Measurements from ENCODE around the gene NDUFA7. TPM values are rescaled to one million over a fixed set of nuclear protein-coding genes. Genes with fewer than 3 reads are reported as not detected.
"Not testable (repeated sequence)": the region's sequence is repeated elsewhere in the genome, so short reads cannot be mapped to it uniquely, and the experiment has no call there.

NDUFA7 gene
- 39.0 TPM for polyA plus RNA-seq (2013, experiment 1 of 2; ENCODE audit: insufficient read length)
- polyA plus RNA-seq (2013, experiment 2 of 2; ENCODE audit: insufficient read length), result 29.4 TPM

DNA sequence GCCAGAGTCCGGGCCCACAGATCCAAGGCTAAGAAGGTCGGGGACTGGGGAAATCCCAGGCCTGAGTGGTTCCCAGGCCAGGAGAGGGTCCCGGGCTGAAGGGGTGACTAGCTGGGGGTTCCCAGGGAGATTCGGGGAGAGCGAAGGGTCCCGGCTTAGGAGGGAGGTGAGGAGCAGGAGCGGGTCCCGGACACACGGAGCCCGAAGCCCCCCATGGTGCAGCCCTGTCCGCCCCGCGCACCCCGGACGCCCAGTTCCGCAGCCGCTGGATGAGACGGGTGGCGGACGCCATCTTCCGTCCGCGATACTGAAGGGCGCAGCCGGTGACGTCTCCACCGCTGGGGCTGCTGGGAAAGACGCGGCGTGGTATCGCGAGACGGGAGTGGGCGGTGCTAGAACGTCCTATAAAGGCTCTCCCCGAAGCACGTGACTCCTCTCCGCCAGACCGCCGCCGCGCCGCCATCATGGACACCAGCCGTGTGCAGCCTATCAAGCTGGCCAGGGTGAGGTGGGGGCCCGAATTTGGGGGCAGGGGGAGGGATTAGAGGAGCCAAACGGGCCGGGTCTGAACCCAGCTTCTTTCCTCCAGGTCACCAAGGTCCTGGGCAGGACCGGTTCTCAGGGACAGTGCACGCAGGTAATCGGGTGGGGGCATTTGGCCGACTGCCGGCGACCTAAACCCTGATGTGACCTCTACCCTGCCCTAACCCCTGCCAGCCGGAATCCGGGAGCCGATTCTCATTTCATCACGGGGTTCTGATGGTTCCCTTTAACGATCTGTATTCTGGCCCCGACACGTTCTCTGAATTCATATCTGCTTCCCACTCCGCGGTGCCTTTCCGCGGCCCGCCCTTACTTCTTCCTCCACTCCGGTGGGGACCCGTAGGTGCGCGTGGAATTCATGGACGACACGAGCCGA is at the start of gene NDUFA7, which contains the start of gene RPS28:
Gene NDUFA7, minus strand, starts transcription at position 309 of the 919 bp plus-strand sequence. Its CDS starts 17 bp downstream, at position 292.
Gene RPS28, plus strand, starts transcription at position 430 of the 919 bp plus-strand sequence. Its CDS starts 35 bp downstream, at position 465.
- DNase-seq, result peak; percentile 92

DNA sequence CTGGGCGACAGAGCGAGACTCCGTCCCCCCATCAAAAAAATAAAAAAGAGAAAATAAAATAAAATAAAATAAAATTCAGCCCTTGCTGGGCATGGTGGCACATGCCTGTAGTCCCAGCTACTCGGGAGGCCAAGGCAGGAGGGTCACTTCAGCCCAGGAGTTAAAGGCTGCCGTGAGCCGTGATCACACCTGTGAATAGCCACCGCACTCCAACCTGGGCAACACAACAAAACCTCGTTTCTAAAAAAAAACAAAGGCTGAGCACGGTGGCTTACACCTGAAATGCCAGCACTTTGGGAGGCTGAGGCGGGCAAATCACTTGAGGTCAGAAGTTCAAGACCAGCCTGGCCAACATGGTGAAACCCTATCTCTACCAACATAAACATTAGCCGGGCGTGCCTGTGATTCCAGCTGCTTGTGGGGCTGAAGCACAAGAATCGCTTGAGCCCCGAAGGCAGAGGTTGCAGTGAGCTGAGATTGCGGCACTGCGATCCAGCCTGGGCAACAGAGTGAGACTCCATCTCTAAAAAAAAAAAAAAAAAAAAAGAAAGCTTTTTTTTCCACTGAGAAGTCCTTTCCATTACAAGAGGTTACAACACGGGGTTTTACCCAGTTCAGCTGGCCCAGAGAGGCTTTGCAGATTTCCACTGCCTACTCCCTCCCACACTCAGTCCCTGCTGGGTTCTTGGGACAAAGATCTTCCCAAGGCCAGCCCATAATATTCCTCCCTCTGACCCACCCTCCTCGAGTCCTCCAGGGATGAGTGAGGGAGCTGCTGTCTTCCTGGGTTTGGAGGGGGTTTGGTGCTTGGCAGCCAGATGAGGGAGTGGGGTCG is 49.2 kb upstream of the NDUFA7 start:
- DNase-seq, result no peak

DNA sequence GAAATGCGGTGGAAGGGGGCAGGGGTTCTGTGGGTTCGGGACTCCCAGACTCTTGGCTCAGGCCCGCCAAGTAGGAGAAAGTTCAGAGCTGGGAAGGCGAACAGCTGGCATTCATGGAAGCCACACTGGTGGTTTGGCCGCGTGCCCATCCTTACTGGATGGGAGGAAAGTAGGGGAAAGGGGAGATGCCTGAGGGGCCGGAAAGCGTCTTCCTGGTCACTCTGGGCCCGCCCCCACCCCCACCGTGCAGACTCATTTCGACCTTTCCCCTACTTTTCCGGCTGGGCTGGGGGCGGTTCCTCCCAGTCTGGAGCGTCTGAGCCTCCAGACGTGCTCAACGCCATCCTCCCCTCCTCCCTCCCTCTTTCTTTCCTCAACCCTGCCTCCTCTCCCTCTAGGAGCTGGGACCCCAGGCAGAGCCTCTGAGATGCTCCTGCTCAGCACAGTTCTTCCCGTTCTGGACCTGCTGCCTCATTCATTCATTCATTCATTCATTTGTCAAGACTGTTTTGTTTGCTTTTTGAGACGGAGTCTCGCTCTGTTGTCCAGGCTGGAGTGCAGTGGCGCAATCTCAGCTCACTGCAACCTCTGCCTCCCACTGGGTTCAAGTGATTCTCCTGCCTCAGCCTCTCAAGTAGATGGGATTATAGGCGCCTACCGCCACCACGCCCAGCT is 46.3 kb upstream of the NDUFA7 start:
- peak; percentile 99 for DNase-seq

DNA sequence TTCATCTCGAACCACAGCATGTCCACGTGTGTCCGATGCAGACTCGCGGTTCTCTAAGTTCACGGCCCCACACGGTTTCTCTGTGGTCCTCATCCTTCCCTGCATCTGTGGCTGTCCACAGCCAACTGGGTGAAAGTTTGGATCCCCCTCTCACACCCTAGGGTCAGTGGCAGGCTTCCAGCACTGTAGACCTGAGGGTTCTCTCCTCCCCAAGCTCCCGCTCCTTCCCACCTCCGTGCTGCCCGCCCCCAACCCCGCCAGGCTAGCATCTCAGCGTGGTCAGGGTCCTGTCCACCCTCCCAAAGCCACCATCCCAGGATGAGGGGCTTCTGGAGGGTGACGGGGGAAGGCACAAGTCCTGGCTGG is 45.8 kb upstream of the NDUFA7 start:
- peak; percentile 17 for DNase-seq

DNA sequence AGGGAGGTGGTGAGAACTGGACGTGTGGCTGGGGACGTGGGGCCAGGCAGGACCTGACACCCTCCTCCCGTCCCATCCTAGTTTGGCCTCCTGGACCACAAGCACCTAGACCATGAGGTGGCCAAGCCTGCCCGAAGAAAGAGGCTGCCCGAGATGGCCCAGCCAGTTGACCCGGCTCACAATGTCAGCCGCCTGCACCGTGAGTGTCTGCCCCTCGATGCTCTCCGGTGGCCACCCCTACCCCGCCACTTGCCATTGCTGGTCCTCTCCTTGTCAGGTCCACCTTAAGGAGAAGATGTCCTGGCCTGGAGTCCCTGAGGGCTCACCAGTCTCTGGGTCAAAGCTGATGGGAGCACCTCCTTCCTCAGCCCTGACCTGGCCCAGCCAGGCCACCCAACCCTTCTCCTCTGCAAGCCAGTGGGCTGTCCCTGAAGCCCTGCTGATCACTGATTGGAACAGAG is 45.0 kb upstream of the NDUFA7 start:
- no peak for DNase-seq

DNA sequence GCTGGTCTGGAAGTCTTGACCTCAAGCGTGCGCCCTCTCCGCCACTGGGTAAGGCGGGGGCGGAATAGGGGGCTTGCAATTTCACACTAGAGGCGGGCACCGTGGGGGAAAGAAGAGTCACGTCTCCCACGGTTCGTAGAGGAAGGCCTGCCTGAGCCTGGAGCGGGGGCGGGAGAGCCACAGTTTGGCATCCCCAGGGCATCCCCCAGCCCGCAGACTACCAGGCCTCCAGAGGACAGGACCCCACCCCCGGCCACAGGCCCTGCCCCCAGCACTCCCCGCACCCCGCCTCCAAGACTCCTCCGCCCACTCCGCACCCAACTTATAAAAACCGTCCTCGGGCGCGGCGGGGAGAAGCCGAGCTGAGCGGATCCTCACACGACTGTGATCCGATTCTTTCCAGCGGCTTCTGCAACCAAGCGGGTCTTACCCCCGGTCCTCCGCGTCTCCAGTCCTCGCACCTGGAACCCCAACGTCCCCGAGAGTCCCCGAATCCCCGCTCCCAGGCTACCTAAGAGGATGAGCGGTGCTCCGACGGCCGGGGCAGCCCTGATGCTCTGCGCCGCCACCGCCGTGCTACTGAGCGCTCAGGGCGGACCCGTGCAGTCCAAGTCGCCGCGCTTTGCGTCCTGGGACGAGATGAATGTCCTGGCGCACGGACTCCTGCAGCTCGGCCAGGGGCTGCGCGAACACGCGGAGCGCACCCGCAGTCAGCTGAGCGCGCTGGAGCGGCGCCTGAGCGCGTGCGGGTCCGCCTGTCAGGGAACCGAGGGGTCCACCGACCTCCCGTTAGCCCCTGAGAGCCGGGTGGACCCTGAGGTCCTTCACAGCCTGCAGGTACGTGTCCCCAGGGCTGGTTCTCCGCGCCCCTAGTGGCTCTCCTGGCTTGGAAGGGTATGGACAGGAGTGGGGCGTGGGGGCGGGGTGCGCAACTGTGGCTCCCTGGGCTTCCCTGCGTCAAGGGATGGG is 42.9 kb upstream of the NDUFA7 start, which contains the start of gene ANGPTL4:
Gene ANGPTL4, plus strand, starts transcription at position 353 of the 969 bp plus-strand sequence. Its CDS starts 167 bp downstream, at position 520.
- peak; percentile 90 for DNase-seq

DNA sequence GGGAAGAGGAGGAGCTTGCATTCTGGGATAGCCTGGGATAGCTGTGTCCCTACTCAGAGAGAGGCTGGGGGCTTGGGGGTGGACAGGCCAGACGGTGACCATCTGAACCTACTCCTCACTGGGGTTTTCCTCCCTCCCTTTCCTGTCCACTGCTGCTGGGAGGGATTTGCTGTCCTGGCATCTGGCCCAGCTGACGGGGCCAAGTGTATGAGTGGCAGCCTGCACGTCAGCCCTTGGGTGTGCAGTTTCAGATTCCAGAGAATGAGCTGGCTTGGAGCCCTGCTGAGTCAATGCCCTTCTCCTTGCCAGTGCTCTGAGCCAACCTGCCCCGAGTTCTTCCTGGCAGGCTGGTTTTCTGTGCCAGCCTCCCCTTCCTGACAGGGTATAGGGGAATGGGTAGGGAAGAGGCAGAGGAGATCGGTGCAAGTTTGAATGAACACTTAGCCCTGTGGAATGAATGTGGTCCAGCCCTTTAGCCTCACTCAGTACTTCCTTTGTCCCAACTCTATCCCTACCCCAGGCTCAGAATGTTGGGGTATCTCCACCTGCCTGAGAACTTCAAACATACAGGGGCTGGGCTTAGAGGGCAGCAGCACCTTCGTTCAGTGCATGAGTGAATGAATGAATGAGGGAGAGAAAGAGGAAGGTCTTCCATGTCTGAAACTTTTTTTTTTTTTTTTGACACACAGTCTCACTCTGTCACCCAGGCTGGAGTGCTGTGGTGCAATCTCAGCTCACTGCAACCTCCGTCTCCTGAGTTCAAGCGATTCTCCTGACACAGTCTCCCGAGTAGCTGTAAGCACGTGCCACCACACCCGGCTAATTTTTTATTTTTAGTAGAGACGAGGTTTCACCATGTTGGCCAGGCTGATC is 41.0 kb upstream of the NDUFA7 start:
- peak; percentile 99 for DNase-seq

DNA sequence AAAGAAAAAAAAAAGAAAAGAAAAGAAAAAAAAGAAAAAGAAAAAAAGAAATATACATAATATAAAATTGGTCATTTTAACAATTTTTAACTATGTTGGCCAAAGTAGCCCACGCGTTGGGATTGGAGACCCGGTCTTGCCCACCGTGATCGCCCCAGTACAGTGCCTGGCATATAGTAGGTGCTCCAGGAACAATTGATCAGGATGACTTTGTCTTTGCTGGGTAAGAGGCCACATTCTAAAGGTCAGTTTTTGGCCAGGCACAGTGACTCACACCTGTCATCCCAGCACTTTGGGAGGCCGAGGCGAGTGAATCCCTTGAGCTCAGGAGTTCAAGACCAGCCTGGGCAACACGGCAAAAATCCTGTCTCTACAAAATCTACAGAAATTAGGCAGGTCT is 39.0 kb upstream of the NDUFA7 start:
- DNase-seq, result no peak

DNA sequence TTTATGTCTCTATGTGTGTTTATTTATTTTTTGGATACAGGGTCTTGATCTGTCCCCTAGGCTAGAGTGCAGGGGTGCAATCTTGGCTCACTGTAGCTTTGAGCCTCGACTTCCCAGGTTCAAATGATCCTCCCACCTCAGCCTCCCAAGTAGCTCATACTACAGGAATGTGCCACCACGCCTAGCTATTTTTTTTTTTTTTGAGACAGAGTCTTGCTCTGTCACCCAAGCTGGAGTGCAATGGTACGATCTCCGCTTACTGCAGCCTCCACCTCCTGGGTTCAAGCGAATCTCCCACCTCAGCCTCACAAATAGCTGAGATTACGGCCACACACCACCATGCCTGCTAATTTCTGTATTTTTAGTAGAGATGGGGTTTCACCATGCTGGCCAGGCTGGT is 37.8 kb upstream of the NDUFA7 start:
- no peak for DNase-seq

DNA sequence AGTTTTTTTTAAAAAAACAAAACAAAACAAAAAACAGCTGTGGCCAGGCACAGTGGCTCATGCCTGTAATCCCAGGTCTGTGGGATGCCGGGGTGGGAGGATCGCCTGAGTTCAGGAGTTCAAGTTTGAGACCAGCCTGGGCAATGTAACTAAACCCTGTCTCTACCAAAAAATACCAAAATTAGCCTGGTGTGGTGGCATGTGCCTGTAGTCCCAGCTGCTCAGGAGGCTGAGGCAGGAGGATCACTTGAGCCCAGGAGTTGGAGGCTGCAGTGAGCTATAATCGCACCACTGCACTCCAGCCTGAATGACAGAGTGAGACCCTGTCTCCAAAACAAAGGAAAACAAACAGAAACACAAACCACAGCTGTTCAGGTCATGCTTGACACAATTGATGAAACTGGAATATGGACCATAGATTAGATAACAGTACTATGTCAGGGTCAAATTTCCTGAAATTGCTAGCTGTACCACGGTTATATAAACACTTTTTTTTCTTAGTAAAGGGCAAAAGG is 35.9 kb upstream of the NDUFA7 start:
- DNase-seq, result peak; percentile 27

DNA sequence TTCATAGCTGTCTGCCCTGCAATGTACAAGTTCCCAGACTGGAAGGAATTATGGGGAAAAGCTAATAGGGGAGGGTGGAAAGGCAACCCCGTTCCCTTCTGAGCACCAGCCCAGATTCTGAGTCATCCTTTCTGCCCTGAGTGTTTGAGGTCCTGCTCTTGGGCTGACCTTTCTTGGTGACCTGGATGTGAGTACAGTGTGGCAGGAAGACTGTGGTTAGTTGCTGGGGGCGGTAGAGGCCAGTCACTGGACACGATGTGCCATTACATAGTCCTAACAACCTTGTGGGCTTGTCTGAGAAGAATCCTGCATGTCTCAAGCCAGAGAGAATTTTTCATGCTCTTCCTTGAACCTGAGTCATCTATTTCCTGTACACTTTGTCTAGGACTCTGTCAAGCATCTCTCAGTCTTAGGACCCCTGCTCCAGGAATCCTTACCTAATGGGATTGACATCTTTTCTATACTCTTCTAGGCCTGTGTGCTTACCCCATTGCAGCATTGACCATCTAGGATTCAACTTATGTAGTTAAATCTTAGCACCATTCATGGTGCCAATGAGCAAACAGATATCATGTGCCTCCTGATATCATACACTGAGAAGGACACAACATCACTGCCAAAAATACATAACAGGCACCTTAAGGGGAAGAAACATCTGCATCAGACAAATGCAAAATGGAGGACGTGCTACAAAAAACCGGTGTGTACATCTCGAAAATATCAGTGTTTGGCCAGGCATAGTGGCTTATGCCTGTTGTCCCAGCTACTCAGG is 34.6 kb upstream of the NDUFA7 start:
- DNase-seq, result peak; percentile 95

DNA sequence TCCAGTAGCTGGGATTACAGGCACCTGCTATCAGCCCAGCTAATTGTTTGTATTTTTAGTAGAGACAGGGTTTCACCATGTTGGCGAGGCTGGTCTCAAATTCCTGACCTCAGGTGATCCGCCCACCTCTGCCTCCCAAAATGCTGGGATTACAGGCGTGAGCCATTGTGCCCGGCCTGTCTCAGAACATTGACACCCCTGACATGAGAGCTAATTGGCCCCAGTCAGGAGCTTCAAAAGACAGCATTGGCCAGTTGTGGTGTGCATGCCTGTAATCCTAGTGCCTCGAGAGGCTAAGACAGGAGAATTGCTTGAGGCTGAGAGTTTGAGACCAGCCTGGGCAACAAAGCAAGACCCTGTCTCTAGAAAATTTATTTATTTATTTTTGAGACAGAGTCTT is 31.7 kb upstream of the NDUFA7 start:
- not testable (repeated sequence) for DNase-seq

DNA sequence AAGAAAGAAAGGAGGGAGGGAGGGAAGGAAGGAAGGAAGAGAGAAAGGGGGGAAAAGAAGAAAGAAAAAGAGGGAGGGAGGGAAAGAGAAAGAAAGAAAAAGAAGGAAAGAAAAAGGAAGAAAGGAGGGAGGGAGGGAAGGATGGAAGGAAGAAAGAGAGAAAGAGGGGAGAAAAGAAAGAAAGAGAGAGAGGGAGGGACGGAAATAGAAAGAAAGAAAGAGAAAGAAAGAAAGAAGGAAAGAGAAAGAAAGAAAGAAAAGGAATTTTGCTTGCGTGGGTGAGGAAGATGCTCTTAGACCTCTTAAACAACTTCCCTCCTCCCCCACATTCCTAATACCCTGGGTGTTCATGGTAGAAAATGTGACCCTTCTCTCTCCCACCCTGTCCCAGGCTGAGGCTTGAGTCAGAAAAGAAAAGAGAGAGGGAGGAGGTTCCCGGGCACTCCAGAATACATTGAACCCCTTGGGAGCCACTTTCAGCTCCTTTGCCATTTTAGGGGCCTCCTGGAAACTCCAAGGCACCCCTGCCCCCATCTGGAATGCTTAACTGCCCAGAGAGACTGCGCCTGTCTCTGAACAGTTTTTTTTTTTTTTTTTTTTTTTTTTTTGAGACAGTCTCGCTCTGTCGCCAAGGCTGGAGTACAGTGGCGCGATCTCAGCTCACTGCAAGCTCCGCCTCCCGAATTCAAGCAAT is 31.1 kb upstream of the NDUFA7 start:
- peak; percentile 70 for DNase-seq

DNA sequence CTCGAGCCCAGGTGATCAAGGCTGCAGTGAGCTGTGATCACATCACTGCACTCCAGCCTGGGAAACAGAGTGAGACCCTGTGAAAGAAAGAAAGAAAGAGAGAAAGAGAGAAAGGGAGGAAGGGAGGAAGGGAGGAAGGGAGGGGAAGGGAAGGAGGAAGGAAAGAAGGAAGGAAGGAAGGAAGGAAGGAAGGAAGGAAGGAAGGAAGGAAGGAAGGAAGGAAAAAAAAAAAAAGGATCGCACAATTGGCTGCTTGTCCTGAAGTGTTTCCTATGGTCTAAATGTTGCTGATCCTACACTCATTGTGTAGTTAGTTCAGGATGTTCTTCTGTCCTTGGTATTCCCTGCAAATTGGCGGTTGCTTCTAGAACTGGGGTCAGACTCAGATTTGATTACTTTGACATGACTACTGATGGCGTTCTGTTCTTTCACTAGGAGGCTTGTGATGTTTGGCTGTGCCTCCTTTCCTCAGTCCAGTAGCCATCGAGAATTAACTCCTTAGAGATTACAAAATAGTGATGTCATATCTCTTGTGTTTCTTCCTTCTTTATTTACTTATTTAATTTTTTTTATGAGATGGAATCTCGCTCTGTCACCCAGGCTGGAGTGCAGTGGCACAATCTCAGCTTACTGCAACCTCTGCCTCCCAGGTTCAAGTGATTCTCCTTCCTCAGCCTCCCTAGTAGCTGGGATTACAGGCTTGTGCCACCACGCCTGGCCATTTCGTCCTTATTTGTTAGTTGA is 28.6 kb upstream of the NDUFA7 start:
- peak; percentile 18 for DNase-seq

DNA sequence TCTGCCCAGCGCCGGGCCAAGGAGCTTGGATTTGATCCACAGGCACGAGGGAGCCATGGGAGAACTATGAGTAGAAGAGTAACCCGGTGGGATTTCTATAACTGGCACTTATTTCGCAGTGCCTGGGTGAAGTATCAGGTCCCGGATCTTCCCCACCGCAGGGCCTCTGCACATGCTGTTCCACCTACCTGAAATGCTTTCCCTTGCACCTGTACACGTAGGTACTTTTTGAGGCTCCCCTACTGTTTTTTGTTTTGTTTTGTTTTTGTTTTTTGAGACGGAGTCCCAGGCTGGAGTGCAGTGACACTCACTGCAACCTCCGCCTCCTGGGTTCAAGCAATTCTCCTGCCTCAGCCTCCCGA is 22.3 kb upstream of the NDUFA7 start:
- no peak for DNase-seq

DNA sequence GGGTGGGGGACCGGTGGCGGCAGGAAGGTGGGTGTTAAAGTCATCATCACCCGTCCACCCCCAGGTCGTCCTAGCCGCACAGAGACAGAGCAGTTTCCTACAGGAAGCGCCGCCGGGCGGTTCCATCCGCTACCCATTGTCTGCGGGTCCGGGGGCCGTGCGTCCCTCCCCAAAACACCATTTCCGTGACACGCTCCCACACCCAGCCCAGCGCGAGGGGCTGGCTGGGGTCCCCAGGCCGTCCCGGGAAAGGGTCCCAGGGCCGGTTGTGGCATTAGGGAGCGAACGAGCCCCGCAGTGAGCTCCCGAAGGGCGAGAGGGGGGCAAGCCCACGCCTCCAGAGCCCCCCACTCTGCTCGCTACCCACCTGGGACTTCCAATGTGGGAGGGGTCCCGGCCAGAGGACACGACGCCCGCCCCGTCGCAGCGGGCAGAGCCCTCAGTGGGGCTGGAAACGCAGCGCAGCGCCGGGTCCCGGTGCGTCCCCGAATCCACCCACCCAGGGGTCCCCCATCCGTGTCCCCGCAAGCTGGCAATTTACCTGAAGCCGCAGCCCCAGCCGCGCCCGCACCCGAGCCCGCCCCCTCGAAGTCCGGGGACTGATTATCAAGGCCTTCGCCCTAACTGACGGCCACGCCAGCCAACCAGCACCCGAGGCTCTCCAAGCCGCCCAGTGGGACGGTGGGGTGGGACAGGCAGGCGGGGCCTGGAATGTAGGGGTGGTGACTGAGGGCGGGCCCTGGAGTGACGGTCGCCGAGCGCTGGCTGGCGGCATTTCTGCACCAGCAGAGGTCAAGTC is 21.7 kb upstream of the NDUFA7 start, which contains the start of gene KANK3:
Gene KANK3, minus strand, starts transcription at position 579 of the 799 bp plus-strand sequence. CDS start 5,434 bp downstream, outside the sequence.
- peak; percentile 95 for DNase-seq

DNA sequence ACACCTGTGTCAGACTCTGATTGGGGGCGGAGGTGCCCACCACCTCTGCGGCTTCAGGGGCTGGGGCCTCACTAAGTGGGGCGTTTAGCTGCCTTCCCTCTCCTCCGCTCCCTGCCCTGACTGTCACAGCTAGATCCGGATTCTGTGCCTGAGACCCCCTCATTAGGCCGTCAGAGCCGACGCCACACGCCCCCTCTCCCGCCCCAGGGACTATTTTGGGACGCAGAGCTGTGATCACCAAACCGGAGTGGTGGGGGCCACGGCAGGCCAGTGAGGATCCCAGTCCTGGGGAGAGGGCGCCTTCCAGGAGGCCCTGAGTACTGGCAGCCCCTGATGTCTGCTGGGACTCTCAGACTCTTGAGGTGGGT is 21.1 kb upstream of the NDUFA7 start:
- no peak for DNase-seq

All from fibroblast of skin of back (primary cell).